Activated CD8-positive, alpha-beta memory T cell treated with anti-CD3 and anti-CD28 coated beads, Interleukin-2, amount 10 ng/mL, durations not matched to agents 7 days and 5 days (primary cell): ENCODE measurements around the gene CWC27. TPM values are rescaled to one million over a fixed set of nuclear protein-coding genes. Genes with fewer than 3 reads are reported as not detected.
"Not testable (repeated sequence)": the region's sequence is repeated elsewhere in the genome, so short reads cannot be mapped to it uniquely, and the experiment has no call there.

Experiments used
- ATAC-seq: fragments of 150-1000 bp; cut with Tn5 transposase; one replicate; pipeline ENCODE4 v1.10.0; 2021; ENCODE audit warnings: moderate library complexity
- CTCF ChIA-PET: fragments of 350-600 bp; sonication (Branson Sonifier 250); formaldehyde crosslinking; loops from one replicate; lab custom pipeline; 2021; ENCODE audit warnings: antibody characterized with exemption; lab: Charles Lee
- DNase-seq: peaks from one replicate; pipeline ENCODE4 v3.0.0-alpha.2; 2020
- H3K27ac Mint-ChIP-seq: one replicate; pipeline ENCODE4 v1.8.0; 2021; ENCODE audit warnings: mild to moderate bottlenecking, mixed read lengths
- H3K27me3 Mint-ChIP-seq: one replicate; pipeline ENCODE4 v1.8.0; 2021; ENCODE audit warnings: mixed read lengths
- H3K36me3 Mint-ChIP-seq: one replicate; pipeline ENCODE4 v1.8.0; 2021; ENCODE audit warnings: mild to moderate bottlenecking, mixed read lengths
- H3K4me1 Mint-ChIP-seq: one replicate; pipeline ENCODE4 v1.8.0; 2021; ENCODE audit warnings: mixed read lengths
- H3K4me3 Mint-ChIP-seq: one replicate; pipeline ENCODE4 v1.8.0; 2021; ENCODE audit warnings: mild to moderate bottlenecking, moderate library complexity, mixed read lengths
- H3K9me3 Mint-ChIP-seq: one replicate; pipeline ENCODE4 v1.8.0; 2022; ENCODE audit warnings: low read depth, mixed read lengths
- total RNA-seq, 2 experiments: library from RNA; stranded (reverse); gene quantifications; one replicate each; pipeline ENCODE4 v1.2.3, GENCODE V29; 2021

CWC27 gene
- total RNA-seq, 2 experiments from 2014 or later, result 24.2 to 27.0 TPM

DNA sequence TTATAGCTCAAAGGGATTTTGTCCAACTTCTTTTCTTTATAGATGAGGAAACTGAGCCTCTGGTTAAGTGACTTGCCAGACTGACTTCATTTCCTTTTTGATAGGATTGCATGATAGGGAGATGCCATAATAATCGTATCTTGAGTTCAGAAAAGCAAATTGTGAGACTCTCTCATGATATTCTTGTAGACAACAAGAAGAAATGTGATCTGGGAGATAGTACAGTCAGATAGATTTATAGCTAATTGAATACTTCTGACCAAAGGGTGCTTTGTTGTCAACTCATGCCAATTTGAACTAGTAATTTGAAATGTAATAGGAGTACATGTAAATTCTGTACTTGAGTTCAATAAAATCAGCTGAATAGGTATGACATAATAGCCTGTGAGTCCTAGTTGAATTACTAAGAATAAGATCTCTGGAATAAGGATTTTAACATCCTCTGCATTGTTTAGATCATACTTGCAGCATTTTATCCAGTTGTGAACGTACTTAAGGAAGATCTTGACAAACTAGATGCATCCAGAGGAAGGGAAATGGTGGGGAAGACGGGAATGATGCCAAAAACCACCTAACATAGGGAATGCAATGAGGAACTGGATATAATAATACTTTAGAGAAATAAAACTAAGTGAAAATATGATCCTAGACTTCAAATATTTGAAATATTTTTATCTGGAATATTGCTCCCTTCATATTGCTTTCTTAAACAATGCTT, 25.5 kb downstream of the CWC27 start:
- H3K4me1 Mint-ChIP-seq, result peaks cover 13% of the 10 kb centered on the region
- ATAC-seq, result no peak
- H3K9me3 Mint-ChIP-seq, result no peaks in the 10 kb centered on the region
- CTCF ChIA-PET, result interaction anchor here (1.0 to 1.2 kb wide), 2 partner anchors 10 to 158 kb away, joined by 3 to 4 read pairs; no protein-coding TSS in a partner anchor
- H3K27me3 Mint-ChIP-seq, result no peaks in the 10 kb centered on the region
- no peak overlapping the region for H3K27ac Mint-ChIP-seq
- H3K4me3 Mint-ChIP-seq, result no peak overlapping the region
- peaks cover 19% of the 10 kb centered on the region for H3K36me3 Mint-ChIP-seq
- DNase-seq, result no peak

DNA sequence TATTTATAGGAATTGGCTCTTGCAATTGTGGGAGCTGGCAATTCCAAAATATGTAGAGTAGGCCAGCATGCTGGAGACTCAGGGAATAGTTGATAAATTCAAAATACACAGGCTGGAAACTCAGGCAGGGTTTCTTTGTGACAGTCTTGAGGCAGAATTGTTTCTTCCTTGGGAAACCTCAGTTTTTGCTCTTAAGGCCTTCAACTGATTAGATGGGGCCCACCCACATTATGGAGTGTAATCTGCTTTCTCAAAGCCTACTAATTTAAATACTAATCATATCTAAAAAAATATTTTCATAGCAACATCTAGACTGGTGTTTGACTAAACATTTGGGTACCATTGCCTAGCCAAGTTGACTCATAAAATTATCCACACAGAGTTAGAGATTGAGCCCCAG, 27.6 kb downstream of the CWC27 start:
- Mint-ChIP-seq H3K4me3 (no peak overlapping the region), H3K9me3 (no peaks in the 10 kb centered on the region), H3K36me3 (peaks cover 16% of the 10 kb centered on the region), H3K27me3 (no peaks in the 10 kb centered on the region), H3K4me1 (no peaks in the 10 kb centered on the region), H3K27ac (no peak overlapping the region)
- DNase-seq (no peak), ATAC-seq (no peak)
- CTCF ChIA-PET, result no interaction called here

DNA sequence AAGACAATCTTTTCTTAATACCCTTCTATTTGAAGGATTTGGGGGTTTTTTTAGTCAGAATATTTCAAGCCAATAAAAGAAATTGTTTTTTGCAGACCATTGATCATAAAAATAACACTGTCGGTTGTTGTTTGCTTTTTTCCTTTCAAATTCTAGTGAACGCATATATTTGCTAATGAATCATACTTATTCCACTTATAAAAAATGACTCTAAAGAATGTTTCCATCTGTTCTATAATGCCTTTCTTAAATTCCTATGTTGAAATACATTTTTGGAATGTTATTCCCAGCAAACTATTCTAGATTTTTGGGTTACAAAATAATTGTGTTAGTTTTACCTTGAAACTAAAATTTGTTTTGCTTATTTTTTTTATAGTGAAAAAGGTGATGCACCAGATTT, 32.2 kb downstream of the CWC27 start:
- no peak overlapping the region for H3K4me3 Mint-ChIP-seq
- H3K9me3 Mint-ChIP-seq, result no peaks in the 10 kb centered on the region
- no peak overlapping the region for H3K27ac Mint-ChIP-seq
- ATAC-seq, result no peak
- H3K4me1 Mint-ChIP-seq, result no peaks in the 10 kb centered on the region
- peaks cover 7% of the 10 kb centered on the region for H3K36me3 Mint-ChIP-seq
- H3K27me3 Mint-ChIP-seq, result no peaks in the 10 kb centered on the region
- CTCF ChIA-PET, result no interaction called here
- DNase-seq, result no peak

DNA sequence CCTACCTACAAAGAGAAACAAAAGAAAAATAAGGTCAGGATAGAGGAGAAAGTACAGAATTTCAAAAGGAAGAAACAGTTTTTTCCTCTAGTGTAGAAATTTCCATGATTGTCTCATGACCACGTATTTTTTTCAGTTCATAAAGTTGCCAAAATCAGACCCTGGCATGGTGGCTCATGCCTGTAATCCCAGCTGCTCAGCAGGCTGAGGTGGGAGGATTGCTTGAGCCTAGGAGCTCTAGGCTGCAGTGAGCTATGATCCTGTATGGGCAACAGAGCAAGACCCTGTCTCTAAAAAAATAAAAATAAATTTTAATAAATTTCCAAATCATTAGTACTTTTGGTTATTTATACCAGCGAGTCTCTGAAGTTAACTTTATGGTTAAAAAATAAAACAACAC, 37.8 kb downstream of the CWC27 start:
- ATAC-seq (no peak), DNase-seq (no peak)
- Mint-ChIP-seq H3K36me3 (peaks cover 9% of the 10 kb centered on the region), H3K9me3 (no peaks in the 10 kb centered on the region), H3K4me1 (no peaks in the 10 kb centered on the region), H3K27ac (no peak overlapping the region), H3K4me3 (no peak overlapping the region), H3K27me3 (no peaks in the 10 kb centered on the region)
- CTCF ChIA-PET, result no interaction called here

DNA sequence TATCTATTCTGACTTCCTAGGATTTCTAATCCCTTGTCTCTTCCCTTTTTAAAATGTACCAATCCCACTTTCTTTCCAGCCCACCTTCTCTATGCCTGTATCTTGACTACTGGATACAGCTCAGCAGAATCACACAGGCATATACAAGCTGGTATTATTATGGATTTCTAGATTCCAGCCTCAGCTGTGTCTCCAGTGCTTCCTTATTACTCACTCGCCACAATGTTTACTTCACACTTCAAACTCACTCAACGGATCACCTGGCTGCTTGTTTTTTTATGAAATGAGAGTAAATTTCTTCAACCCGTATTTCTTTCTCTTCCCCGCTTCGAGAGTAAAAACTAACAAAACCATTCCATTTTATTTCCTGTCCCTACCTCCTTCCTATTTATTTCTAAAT, 38.8 kb downstream of the CWC27 start:
- no peak overlapping the region for H3K27ac Mint-ChIP-seq
- no peaks in the 10 kb centered on the region for H3K9me3 Mint-ChIP-seq
- DNase-seq, result no peak
- CTCF ChIA-PET, result interaction anchor here (1.2 kb wide), 1 partner anchor 676 kb away, joined by 4 read pairs; no protein-coding TSS in a partner anchor
- H3K27me3 Mint-ChIP-seq, result no peaks in the 10 kb centered on the region
- peaks cover 9% of the 10 kb centered on the region for H3K36me3 Mint-ChIP-seq
- ATAC-seq, result no peak
- no peaks in the 10 kb centered on the region for H3K4me1 Mint-ChIP-seq
- H3K4me3 Mint-ChIP-seq, result no peak overlapping the region

DNA sequence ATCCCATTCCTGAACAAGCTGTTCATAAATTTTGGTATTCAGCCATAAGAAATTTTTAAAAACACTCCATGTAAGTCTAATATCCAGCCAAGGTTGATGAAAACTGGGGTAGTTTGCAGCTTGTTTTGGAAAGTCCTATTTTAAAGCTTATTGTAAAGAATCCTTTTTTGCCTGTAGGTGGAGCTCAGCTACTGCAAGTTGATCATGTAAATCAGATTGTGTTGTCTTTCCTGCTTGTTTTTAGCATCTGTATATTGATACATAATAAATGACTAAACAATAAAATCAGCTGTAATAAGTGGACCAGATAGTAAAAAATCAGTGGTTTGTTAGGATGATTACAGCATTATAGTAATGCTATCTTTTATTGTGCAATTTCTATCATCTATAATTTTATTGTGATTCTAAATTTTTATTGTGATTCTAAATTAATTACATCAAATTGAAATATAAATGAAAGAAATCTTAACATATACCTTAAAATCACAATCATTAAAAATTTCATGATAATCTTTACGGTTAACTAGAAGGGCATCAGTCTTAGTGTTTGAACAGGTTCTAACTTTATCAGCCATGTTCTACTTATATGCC, 42.4 kb downstream of the CWC27 start:
- ATAC-seq (no peak), DNase-seq (no peak)
- Mint-ChIP-seq H3K36me3 (peaks cover 24% of the 10 kb centered on the region), H3K9me3 (no peaks in the 10 kb centered on the region), H3K27me3 (no peaks in the 10 kb centered on the region), H3K27ac (no peak overlapping the region), H3K4me3 (no peak overlapping the region), H3K4me1 (peaks cover 23% of the 10 kb centered on the region)
- CTCF ChIA-PET, result interaction anchor here (0.7 to 4.4 kb wide), 9 partner anchors 14 to 743 kb away, joined by 3 to 37 read pairs (median 3); partner anchors contain the start of genes ADAMTS6 and SREK1IP1

DNA sequence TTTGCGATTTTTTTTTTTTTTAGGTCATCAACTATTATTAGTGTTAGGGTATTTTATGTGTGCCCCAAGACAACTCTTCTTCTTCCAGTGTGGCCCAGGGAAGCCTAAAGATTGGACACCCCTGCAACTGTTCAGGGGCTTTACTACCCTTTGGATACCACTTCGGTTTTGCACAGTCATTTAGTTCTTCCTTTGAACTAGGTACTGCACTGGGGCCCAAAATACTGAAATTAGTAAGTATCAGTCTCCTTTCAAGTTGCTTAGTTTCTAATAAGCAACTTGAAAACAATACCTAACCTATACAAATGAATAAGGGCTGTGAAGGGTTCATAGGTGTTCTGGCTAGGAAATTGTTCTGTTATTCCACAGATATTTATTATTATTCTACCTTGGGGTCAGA, 45.3 kb downstream of the CWC27 start:
- DNase-seq (no peak), ATAC-seq (peak; percentile 89)
- H3K36me3 Mint-ChIP-seq, result peaks cover 28% of the 10 kb centered on the region
- H3K4me1 Mint-ChIP-seq, result peaks cover 29% of the 10 kb centered on the region
- CTCF ChIA-PET, result no interaction called here
- H3K9me3 Mint-ChIP-seq, result peaks cover 2% of the 10 kb centered on the region
- no peak overlapping the region for H3K4me3 Mint-ChIP-seq
- no peaks in the 10 kb centered on the region for H3K27me3 Mint-ChIP-seq
- H3K27ac Mint-ChIP-seq, result no peak overlapping the region

DNA sequence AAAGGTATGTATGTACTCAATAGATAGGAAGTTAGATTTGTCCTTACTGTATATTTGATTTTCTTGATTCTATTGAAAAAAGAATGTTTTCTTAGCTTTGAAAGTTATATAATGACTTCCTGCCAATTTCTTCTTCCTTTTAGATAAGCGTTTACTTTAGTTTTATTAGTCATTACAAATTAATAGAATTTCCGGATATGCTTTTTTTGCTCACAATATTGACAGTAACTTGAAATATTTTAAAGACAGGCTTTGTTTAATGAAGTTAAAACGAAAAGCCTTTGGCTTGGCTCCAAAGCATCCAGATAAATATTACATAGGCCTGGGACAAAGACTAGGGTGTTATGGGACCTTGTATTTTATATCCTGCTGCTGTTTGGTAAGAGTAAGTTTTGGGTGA, 49.5 kb downstream of the CWC27 start:
- DNase-seq (no peak), ATAC-seq (no peak)
- CTCF ChIA-PET, result no interaction called here
- Mint-ChIP-seq H3K9me3 (peaks cover 2% of the 10 kb centered on the region), H3K36me3 (peaks cover 37% of the 10 kb centered on the region), H3K4me3 (no peak overlapping the region), H3K27ac (no peak overlapping the region), H3K4me1 (peaks cover 41% of the 10 kb centered on the region), H3K27me3 (no peaks in the 10 kb centered on the region)

DNA sequence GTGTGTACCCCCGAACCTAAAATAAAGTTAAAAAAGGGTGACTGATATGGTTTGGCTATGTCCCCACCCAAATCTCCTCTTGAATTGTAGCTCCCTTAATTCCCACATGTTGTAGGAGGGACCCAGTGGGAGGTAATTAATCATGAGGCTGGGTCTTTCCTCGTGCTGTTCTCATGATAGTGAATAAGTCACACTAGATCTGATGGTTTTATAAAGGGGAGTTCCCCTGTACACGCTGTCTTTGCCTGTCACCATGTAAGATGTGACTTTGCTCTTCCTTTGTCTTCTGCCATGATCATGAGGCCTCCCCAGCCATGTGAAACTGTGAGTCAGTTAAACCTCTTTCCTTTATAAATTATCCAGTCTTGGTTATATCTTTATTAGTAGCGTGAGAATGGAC, 50.6 kb downstream of the CWC27 start:
- H3K36me3 Mint-ChIP-seq, result peaks cover 32% of the 10 kb centered on the region
- H3K9me3 Mint-ChIP-seq, DNase-seq, CTCF ChIA-PET, ATAC-seq, H3K27ac Mint-ChIP-seq, H3K27me3 Mint-ChIP-seq, H3K4me3 Mint-ChIP-seq: not testable (repeated sequence)
- H3K4me1 Mint-ChIP-seq, result peaks cover 30% of the 10 kb centered on the region

DNA sequence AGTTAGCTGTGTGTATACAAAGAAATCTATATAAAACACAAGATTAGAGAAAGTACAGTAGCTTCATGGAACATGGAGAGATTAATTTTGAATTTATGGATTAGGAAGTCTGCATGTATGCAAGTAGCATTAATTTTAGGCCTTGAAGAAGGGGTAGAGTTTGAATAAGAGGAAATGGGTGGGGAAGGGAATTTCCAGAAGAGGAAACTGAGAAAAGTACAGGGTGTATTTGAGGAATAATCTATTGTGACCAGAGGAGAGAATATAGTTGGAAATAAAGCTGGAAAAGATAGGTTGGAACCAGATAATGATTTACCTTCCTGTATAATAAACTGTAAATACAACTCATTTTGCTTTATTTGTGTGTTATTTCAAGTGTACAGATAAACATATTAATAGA, 53.6 kb downstream of the CWC27 start:
- CTCF ChIA-PET, result no interaction called here
- Mint-ChIP-seq H3K4me3 (no peak overlapping the region), H3K36me3 (peaks cover 14% of the 10 kb centered on the region), H3K9me3 (peaks cover 2% of the 10 kb centered on the region), H3K4me1 (peaks cover 13% of the 10 kb centered on the region), H3K27me3 (no peaks in the 10 kb centered on the region), H3K27ac (no peak overlapping the region)
- DNase-seq, result no peak
- no peak for ATAC-seq

DNA sequence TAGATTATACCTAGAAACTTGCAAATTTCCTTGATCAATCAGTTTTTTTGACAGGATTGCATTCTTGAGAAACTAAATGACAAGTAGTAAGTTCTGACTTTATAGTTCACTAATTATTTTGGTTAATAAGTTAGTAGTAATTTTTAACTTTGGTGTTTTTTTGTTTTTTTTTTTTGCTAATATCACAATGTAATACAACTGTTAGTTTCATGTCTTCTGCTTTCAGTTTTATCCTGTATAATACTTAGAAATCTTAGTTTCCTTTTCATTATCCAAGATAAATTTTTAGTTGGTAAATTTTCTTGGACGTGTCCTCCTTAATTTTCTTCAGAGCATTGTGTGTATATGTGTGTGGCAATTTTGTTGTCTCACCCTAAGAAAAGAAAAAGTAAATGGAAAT, 57.8 kb downstream of the CWC27 start:
- CTCF ChIA-PET, result no interaction called here
- peaks cover 13% of the 10 kb centered on the region for H3K36me3 Mint-ChIP-seq
- no peak for ATAC-seq
- H3K9me3 Mint-ChIP-seq, result no peaks in the 10 kb centered on the region
- no peak for DNase-seq
- peaks cover 10% of the 10 kb centered on the region for H3K4me1 Mint-ChIP-seq
- H3K27ac Mint-ChIP-seq, result no peak overlapping the region
- H3K27me3 Mint-ChIP-seq, result no peaks in the 10 kb centered on the region
- no peak overlapping the region for H3K4me3 Mint-ChIP-seq

DNA sequence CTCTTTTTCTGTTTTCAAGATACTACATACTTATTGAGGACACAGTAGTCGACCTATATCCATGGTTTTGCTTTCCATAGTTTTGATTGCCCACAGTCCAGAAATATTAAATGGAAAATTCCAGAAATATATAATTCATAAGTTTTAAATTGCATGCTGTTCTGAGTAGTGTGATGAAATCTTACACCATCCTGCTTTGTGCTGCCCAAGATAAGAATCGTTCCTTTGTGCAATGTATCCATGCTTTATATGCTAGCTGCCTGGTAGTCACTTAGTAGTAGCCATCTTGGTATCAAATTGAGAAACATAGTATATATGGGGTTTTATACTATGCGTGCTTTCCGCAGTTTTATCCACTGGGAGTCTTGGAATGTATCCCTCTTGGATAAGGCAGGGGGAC, 59.0 kb downstream of the CWC27 start:
- CTCF ChIA-PET, result no interaction called here
- H3K27me3 Mint-ChIP-seq, result no peaks in the 10 kb centered on the region
- DNase-seq (no peak), ATAC-seq (no peak)
- H3K4me1 Mint-ChIP-seq, result peaks cover 2% of the 10 kb centered on the region
- peaks cover 9% of the 10 kb centered on the region for H3K36me3 Mint-ChIP-seq
- no peaks in the 10 kb centered on the region for H3K9me3 Mint-ChIP-seq
- no peak overlapping the region for H3K4me3 Mint-ChIP-seq
- H3K27ac Mint-ChIP-seq, result no peak overlapping the region

DNA sequence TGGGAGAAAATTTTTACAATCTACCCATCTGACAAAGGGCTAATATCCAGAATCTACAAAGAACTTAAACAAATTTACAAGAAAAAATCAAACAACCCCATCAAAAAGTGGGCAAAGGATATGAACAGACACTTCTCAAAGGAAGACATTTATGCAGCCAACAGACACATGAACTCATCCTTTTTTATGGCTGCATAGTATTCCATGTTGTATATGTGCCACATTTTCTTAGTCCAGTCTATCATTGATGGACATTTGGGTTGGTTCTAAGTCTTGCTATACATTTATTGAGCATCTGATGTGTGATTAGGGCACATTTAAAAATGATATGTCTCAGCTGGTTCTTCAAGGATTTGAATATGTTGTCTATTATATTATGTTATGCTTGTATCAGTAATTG, 61.9 kb downstream of the CWC27 start:
- H3K9me3 Mint-ChIP-seq, H3K4me1 Mint-ChIP-seq, H3K36me3 Mint-ChIP-seq, H3K27me3 Mint-ChIP-seq, H3K27ac Mint-ChIP-seq, ATAC-seq, H3K4me3 Mint-ChIP-seq, DNase-seq: not testable (repeated sequence)
- CTCF ChIA-PET, result interaction anchor here (0.8 kb wide), 1 partner anchor 46 kb away, joined by 3 read pairs; no protein-coding TSS in a partner anchor

DNA sequence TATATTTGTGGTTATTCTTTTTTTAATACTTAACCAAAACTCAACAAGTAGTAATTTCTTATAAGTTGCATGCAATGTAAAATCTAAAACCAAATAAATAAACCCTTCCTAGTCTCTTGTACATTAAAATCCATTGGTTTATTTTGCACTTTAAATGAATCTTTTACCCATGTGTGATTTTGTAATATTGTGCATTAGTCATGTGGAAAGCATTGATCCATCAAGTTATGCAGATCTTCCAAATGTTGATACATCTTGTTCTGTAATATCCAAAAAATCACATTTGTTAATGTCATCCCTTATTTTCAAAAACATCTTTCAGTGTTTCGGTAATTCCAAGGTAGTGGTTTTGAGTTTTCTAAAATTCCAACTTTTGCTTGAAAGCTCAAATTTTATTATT, 63.3 kb downstream of the CWC27 start:
- ATAC-seq, result no peak
- CTCF ChIA-PET, result no interaction called here
- no peaks in the 10 kb centered on the region for H3K27me3 Mint-ChIP-seq
- H3K4me1 Mint-ChIP-seq, result peaks cover 3% of the 10 kb centered on the region
- no peaks in the 10 kb centered on the region for H3K9me3 Mint-ChIP-seq
- no peak overlapping the region for H3K4me3 Mint-ChIP-seq
- H3K36me3 Mint-ChIP-seq, result peaks cover 13% of the 10 kb centered on the region
- no peak for DNase-seq
- H3K27ac Mint-ChIP-seq, result no peak overlapping the region
